ENCODE data around the gene RASA3.

GRCh38 chr13:114047358-114047881, 85.0 kb downstream of the RASA3 start:
- TF ChIP-seq CTCF (IDR thresholded peaks at IDR 0.05), result no peak
- TF ChIP-seq POLR2A (IDR thresholded peaks at IDR 0.05), result no peak
- TF ChIP-seq EP300 (IDR thresholded peaks at IDR 0.05; ENCODE audit: low read depth), result no peak

Measured in transverse colon (tissue), 3 donors.